OCI-LY3 (cell line): Measurements from ENCODE around the gene INHBE.
A peak's percentile ranks its signal among the peaks of the same experiment; 100 is the strongest.

ENCODE experiments used
- H2AFZ ChIP-seq: fragments of 200-600, 300-600 bp; shearing (Covaris generic); 2 replicates; pipeline ENCODE4 v1.6.0; 2014; ENCODE audit warnings: antibody characterized with exemption, low read depth, low read length
- H3K27ac ChIP-seq: fragments of 200-600, 300-600 bp; sonication (generic); 2 replicates; pipeline ENCODE4 v1.5.1; 2014; ENCODE audit warnings: mild to moderate bottlenecking, low read length, moderate library complexity, mixed read lengths
- H3K27me3 ChIP-seq: fragments of 200-600, 300-600 bp; sonication (generic); 2 replicates; pipeline ENCODE4 v1.6.1; 2014; ENCODE audit warnings: low read depth, low read length, mixed read lengths
- H3K36me3 ChIP-seq: fragments of 200-600, 300-600 bp; sonication (generic); replicated peaks from 2 replicates; pipeline ENCODE3; 2014; ENCODE audit warnings: low read depth, low read length, mixed read lengths
- H3K4me1 ChIP-seq: fragments of 300-600, 200-600 bp; sonication (generic); 2 replicates; pipeline ENCODE4 v1.6.1; 2014; ENCODE audit warnings: low read length, mixed read lengths
- H3K4me2 ChIP-seq: fragments of 200-600, 300-600 bp; sonication (generic); 2 replicates; pipeline ENCODE4 v1.6.1; 2014; ENCODE audit warnings: low read length, mixed read lengths
- H3K4me3 ChIP-seq: fragments of 300-600, 200-600 bp; sonication (generic); 2 replicates; pipeline ENCODE4 v1.5.1; 2014; ENCODE audit warnings: antibody characterized with exemption, mild to moderate bottlenecking, low read length, moderate library complexity
- H3K79me2 ChIP-seq: fragments of 300-600, 200-600 bp; shearing (Covaris generic); 2 replicates; pipeline ENCODE4 v1.6.1; 2014; ENCODE audit warnings: mild to moderate bottlenecking, low read length, mixed read lengths
- H3K9ac ChIP-seq: fragments of 300-600, 200-600 bp; shearing (Covaris generic); 2 replicates; pipeline ENCODE4 v1.6.0; 2014; ENCODE audit warnings: mild to moderate bottlenecking, low read length, moderate library complexity
- H3K9me3 ChIP-seq: fragments of 200-600, 300-600 bp; shearing (Covaris generic); 2 replicates; pipeline ENCODE4 v1.6.1; 2014; ENCODE audit warnings: low read length, mixed read lengths; ENCODE audit not compliant: insufficient read depth
- H4K20me1 ChIP-seq: fragments of 200-600, 300-600 bp; sonication (generic); 2 replicates; pipeline ENCODE4 v1.6.1; 2016; ENCODE audit warnings: low read length, mixed read lengths; ENCODE audit not compliant: insufficient read depth
- EZH2phosphoT487 ChIP-seq: fragments of 200-600 bp; shearing (Covaris generic); IDR thresholded peaks from 2 replicates; pipeline ENCODE4 v1.6.1; 2018; ENCODE audit warnings: antibody characterized with exemption, mixed run types, low read depth
- TF ChIP-seq, protein P1 (sequence below): fragments of 200-600, 300-600 bp; sonication (generic); IDR thresholded peaks from 2 replicates; pipeline ENCODE4 v1.5.1; 2014; ENCODE audit warnings: antibody characterized with exemption, low read length, low read depth

The INHBE gene

DNA sequence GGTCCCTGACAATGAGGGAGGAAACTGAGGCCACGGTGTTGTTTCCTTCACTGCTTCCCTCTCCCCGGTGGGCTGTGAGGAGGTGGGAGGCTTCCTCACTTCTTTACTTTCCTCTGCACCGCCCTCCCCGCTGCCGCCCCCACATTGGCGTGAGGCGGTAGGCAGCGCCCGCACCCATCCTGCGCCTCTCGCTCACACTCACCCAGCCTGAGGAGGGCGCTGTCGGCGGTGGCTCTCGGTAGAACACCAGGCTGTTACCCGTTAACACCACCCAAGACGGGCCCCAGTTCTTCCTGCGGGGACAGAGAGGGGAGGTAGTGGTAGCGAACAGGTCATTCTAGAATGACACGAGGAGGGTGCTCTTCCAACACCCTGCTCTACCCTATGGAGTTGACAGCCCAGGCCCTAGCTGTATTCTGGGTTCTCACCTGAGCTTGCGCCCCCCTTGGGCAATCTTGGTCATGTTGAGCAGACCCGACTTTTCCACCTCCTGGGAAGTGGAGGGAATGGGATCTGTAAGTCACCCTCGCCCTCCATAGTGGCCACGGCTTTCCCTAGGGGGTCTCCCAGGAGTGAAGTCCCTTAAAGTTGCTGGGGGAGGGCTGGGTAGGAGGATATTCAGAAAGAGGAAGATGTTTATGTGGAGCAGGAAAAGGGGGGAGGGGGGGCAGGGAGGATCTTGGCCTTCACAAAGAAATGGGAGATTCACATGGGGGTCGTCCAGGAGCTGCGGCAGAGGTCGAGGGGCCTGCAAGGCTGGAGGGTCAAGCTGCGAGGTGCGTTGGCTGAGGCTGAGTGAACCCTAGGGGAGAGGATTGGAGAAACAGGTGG lies 21.3 kb downstream of the INHBE start:
- peak overlapping the region; percentile 57; the same call in 1 of the 2 replicates for H3K4me3 ChIP-seq
- no peak overlapping the region; the same call in 1 of the 2 replicates for H3K9ac ChIP-seq
- no peaks in the 10 kb centered on the region for H3K9me3 ChIP-seq
- no peak overlapping the region for H3K27ac ChIP-seq
- peak overlapping the region; percentile 65 for H3K4me2 ChIP-seq
- H3K4me1 ChIP-seq: peaks cover 33% of the 10 kb centered on the region
- no peaks in the 10 kb centered on the region for H3K36me3 ChIP-seq
- no peaks in the 10 kb centered on the region for H3K27me3 ChIP-seq
- no peaks in the 10 kb centered on the region for H4K20me1 ChIP-seq
- H2AFZ ChIP-seq: no peak overlapping the region
- no peak for TF ChIP-seq EZH2phosphoT487
- TF ChIP-seq, protein P1, sequence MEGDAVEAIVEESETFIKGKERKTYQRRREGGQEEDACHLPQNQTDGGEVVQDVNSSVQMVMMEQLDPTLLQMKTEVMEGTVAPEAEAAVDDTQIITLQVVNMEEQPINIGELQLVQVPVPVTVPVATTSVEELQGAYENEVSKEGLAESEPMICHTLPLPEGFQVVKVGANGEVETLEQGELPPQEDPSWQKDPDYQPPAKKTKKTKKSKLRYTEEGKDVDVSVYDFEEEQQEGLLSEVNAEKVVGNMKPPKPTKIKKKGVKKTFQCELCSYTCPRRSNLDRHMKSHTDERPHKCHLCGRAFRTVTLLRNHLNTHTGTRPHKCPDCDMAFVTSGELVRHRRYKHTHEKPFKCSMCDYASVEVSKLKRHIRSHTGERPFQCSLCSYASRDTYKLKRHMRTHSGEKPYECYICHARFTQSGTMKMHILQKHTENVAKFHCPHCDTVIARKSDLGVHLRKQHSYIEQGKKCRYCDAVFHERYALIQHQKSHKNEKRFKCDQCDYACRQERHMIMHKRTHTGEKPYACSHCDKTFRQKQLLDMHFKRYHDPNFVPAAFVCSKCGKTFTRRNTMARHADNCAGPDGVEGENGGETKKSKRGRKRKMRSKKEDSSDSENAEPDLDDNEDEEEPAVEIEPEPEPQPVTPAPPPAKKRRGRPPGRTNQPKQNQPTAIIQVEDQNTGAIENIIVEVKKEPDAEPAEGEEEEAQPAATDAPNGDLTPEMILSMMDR: no peak
- H3K79me2 ChIP-seq: no peaks in the 10 kb centered on the region

GRCh38 chr12:57476993-57477709 lies 22.0 kb downstream of the INHBE start:
- peak overlapping the region; percentile 65 for H3K4me2 ChIP-seq
- H3K9me3 ChIP-seq: no peaks in the 10 kb centered on the region
- peak overlapping the region; percentile 59; the same call in 1 of the 2 replicates for H3K9ac ChIP-seq
- no peaks in the 10 kb centered on the region for H4K20me1 ChIP-seq
- H3K36me3 ChIP-seq: no peaks in the 10 kb centered on the region
- H3K27me3 ChIP-seq: no peaks in the 10 kb centered on the region
- H3K27ac ChIP-seq: peak overlapping the region; percentile 48
- peak overlapping the region; percentile 57; the same call in 1 of the 2 replicates for H3K4me3 ChIP-seq
- no peak for TF ChIP-seq EZH2phosphoT487
- TF ChIP-seq, protein P1: no peak
- peaks cover 33% of the 10 kb centered on the region for H3K4me1 ChIP-seq
- H2AFZ ChIP-seq: peak overlapping the region; percentile 78
- no peaks in the 10 kb centered on the region for H3K79me2 ChIP-seq

- Histone ChIP-seq H4K20me1 (no peaks in the 10 kb centered on the region), H3K79me2 (no peaks in the 10 kb centered on the region), H3K4me2 (peak overlapping the region; percentile 65), H3K9ac (peak overlapping the region; percentile 59; the same call in 1 of the 2 replicates), H3K36me3 (no peaks in the 10 kb centered on the region), H3K27me3 (no peaks in the 10 kb centered on the region), H3K4me3 (peak overlapping the region; percentile 57; the same call in 1 of the 2 replicates), H2AFZ (peak overlapping the region; percentile 78), H3K9me3 (no peaks in the 10 kb centered on the region), H3K27ac (peak overlapping the region; percentile 48), H3K4me1 (peaks cover 33% of the 10 kb centered on the region)
- TF ChIP-seq, protein P1: no peak
- no peak for TF ChIP-seq EZH2phosphoT487
Measured at GRCh38 chr12:57477710-57478681, 22.9 kb downstream of the INHBE start.
